ENCODE results near the gene CDYL. TPM values are rescaled to one million over a fixed set of nuclear protein-coding genes. Genes with fewer than 3 reads are reported as not detected.

The CDYL gene
- total and polyA plus RNA-seq, 8 donors: 26.9 to 32.3 (median 29.1) TPM

DNA sequence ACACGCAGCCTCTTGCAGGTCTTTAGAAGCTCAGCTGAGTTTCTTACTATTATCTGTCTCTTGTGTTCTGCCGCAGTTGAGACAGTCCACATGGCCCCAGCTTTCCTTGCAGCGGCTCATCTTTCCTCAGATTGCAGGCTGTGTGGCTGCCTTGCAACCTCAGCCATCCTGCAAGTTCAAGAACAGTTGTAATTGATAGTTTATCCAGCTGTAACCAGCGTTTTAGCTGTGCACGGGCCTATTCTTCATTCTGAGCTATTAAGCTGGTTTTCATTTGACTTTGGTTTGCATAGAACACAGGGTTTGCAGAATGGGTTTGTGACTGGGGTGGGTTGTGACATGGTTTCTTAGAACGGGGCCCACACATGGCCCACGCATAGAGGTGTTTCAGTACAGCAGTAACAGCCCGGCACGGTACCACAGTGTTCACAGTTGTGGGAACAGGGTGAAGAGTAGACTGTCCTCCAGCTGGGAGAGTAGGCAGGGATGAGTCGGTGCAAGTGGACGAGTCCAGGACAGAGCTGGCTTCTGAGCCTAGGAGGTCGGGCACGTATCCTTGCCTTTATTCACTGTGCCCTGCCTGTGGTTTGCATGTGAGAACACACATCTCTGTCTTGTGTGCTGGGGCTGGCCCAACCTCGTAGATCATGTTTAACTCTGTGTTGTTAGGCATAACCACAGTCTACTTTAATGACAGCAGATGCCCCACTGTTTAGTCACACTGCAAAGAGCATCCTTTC is 138.4 kb downstream of the CDYL start:
- H3K36me3 ChIP-seq: no peaks in the 10 kb centered on the region
- DNase-seq (peak in 1 of 4 donors; percentile 53), ATAC-seq (no peak)
- no peaks in the 10 kb centered on the region for H3K27me3 ChIP-seq
- H3K27ac ChIP-seq: no peak overlapping the region
- no peak overlapping the region for H3K4me3 ChIP-seq
- intact Hi-C loops (cut with DNase I): no loop called here
- peaks cover 8 to 14% of the 10 kb centered on the region in 2 donors for H3K4me1 ChIP-seq
- H3K9me3 ChIP-seq: no peaks in the 10 kb centered on the region
- TF ChIP-seq, protein P1, sequence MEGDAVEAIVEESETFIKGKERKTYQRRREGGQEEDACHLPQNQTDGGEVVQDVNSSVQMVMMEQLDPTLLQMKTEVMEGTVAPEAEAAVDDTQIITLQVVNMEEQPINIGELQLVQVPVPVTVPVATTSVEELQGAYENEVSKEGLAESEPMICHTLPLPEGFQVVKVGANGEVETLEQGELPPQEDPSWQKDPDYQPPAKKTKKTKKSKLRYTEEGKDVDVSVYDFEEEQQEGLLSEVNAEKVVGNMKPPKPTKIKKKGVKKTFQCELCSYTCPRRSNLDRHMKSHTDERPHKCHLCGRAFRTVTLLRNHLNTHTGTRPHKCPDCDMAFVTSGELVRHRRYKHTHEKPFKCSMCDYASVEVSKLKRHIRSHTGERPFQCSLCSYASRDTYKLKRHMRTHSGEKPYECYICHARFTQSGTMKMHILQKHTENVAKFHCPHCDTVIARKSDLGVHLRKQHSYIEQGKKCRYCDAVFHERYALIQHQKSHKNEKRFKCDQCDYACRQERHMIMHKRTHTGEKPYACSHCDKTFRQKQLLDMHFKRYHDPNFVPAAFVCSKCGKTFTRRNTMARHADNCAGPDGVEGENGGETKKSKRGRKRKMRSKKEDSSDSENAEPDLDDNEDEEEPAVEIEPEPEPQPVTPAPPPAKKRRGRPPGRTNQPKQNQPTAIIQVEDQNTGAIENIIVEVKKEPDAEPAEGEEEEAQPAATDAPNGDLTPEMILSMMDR (IDR thresholded peaks at IDR 0.05): no peak

DNA sequence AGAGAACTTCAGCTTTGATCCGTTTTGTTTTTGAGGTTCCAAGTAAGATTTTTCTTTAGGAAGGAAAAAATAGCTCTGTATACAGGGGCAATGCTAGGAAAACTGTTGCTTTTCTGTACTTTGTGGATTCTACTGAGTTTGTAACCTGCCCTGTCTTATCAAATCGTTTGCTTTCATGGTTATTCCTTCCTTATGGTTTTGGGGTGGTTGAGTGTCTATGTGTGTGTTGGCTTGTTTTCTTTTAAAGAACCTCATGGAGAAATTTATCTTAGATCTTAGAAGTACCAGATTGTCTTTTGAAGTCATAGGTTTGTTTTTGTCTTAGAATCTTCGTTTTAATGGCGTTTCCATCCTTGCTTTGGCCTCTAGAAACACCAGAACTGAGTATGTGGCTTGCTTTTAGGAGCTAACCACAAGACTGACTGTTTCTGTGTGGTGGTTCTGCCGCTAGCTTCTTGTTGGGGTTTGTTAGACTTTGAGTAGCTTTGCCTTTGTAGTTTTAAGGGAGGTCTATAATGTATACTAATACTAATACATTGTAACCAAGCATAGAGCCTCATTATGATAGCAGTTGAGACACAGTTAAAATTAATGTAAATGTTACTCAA is 140.9 kb downstream of the CDYL start:
- Histone ChIP-seq H3K36me3 (no peaks in the 10 kb centered on the region), H3K27ac (no peak overlapping the region), H3K4me1 (peaks cover 8 to 14% of the 10 kb centered on the region in 2 donors), H3K9me3 (no peaks in the 10 kb centered on the region), H3K27me3 (no peaks in the 10 kb centered on the region), H3K4me3 (no peak overlapping the region)
- DNase-seq (no peak), ATAC-seq (no peak)
- TF ChIP-seq, protein P1 (IDR thresholded peaks at IDR 0.05): no peak
- intact Hi-C loops (cut with DNase I): no loop called here

DNA sequence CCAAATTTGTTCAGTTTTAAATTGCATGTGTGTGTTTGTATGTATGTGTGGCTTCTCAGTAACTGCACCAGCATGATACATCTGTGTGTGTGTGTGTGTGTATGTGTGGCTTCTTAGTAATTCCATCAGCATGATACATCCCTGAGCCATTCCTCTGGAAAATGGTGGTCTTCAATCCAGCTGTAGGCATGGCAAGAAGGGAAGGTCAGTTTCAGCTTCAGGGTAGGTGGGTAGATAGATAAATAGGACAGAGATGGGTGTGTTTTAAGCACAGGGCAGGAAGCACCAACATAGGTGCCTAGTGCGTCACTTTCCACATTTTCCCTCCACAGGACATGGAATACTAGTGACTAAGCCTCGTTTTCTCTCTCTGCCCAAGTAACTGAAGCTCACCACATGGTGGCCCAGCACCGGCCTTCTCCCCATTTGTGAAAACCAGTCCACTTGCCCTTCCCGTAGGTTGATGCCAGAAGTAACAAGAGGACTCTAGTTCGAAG is 144.8 kb downstream of the CDYL start:
- Histone ChIP-seq H3K9me3 (no peaks in the 10 kb centered on the region), H3K4me3 (no peak overlapping the region), H3K27me3 (no peaks in the 10 kb centered on the region), H3K36me3 (no peaks in the 10 kb centered on the region), H3K4me1 (peaks cover 0 to 3% of the 10 kb centered on the region in 2 donors), H3K27ac (no peak overlapping the region)
- intact Hi-C loops (cut with DNase I): no loop called here
- ATAC-seq (no peak), DNase-seq (no peak)
- TF ChIP-seq, protein P1 (IDR thresholded peaks at IDR 0.05): no peak

DNA sequence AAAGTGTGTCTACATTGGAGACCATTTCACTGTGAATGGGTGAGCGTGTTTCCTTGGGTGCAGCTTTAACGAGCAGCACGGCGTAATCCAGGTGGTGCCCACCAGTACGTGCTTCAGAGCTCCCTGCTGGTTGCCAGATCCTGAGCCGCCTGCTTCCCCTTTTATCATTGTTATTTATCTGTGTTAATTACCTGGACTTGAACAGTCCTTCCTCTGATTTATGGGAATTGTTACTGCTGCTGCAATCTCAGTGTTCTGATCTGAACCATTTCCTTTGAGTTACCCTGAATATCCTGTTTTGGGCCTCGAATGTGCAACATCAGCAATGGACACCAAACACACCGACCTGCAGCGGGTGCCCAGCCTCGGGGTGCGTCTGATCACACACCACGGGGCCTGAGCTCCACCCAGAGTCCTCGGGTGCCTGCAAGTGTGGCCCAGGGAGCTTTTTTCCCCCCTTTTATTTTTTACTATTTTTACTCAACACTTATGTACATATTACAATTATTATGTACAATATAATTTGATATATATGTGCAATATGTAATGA is 146.4 kb downstream of the CDYL start:
- TF ChIP-seq, protein P1 (IDR thresholded peaks at IDR 0.05): no peak
- intact Hi-C loops (cut with DNase I): no loop called here
- Histone ChIP-seq H3K36me3 (no peaks in the 10 kb centered on the region), H3K4me1 (peaks cover 0 to 3% of the 10 kb centered on the region in 2 donors), H3K27me3 (no peaks in the 10 kb centered on the region), H3K27ac (no peak overlapping the region), H3K4me3 (no peak overlapping the region), H3K9me3 (no peaks in the 10 kb centered on the region)
- no peak for DNase-seq
- ATAC-seq: no peak

DNA sequence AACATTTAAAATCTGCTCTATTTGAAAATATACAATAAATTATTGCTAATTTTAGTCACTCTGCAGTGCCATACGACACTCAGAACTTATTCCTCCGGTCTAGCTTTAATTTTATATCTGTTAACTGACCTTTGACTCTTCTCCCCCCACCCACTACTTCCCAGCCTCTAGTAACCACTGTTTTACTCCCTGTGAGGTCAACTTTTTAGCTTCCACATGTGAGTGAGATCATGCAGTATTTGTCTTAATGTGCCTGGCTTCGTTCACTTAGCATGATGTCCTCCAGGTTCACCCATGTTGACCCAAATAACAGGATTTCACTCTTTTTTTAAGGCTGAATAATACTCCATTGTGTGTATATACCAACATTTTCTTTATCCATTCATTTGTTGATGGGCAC is 146.9 kb downstream of the CDYL start:
- ATAC-seq (no peak), DNase-seq (no peak)
- TF ChIP-seq, protein P1 (IDR thresholded peaks at IDR 0.05): no peak
- intact Hi-C loops (cut with DNase I): no loop called here
- H3K4me3 ChIP-seq: no peak overlapping the region
- H3K4me1 ChIP-seq: peaks cover 0 to 3% of the 10 kb centered on the region in 2 donors
- no peaks in the 10 kb centered on the region for H3K27me3 ChIP-seq
- H3K9me3 ChIP-seq: no peaks in the 10 kb centered on the region
- no peaks in the 10 kb centered on the region for H3K36me3 ChIP-seq
- H3K27ac ChIP-seq: no peak overlapping the region

Measured in left lung (tissue), 10 donors.